Liver (tissue), 3 donors: ENCODE data around the gene KCNQ1.

ENCODE experiments used
- CTCF ChIP-seq: fragments of 150-350 bp; IDR thresholded peaks from 2 replicates; pipeline ENCODE4 v1.5.1; 2017; ENCODE audit warnings: improper control_type of control experiment, low read depth, low read length; ENCODE audit not compliant: missing input control
- GABPA ChIP-seq, 2 donors: IDR thresholded peaks in 1 of 2; conservative IDR thresholded peaks in 1 of 2; 2 replicates each; pipeline ENCODE4 v1.6.1; 2016; ENCODE audit warnings: antibody characterized with exemption in 2 of 2, mild to moderate bottlenecking in 1 of 2, moderate library complexity in 1 of 2
- HNF4G ChIP-seq: IDR thresholded peaks from 2 replicates; pipeline ENCODE4 v1.6.1; 2016; ENCODE audit warnings: antibody characterized with exemption
- MAX ChIP-seq: IDR thresholded peaks from 2 replicates; pipeline ENCODE4 v1.6.1; 2016; ENCODE audit warnings: antibody characterized with exemption
- RXRA ChIP-seq, 2 donors: IDR thresholded peaks; 2 replicates each; pipeline ENCODE4 v1.6.1; 2017 to 2018; ENCODE audit warnings: antibody characterized with exemption in 2 of 2, mild to moderate bottlenecking in 1 of 2
- SP1 ChIP-seq: IDR thresholded peaks from 2 replicates; pipeline ENCODE4 v1.6.1; 2018; ENCODE audit warnings: antibody characterized with exemption, mild to moderate bottlenecking
- TAF1 ChIP-seq: conservative IDR thresholded peaks from 2 replicates; pipeline ENCODE4 v1.6.1; 2016; ENCODE audit warnings: antibody characterized with exemption, mild to moderate bottlenecking
- TF ChIP-seq, protein P1 (sequence below): IDR thresholded peaks from 2 replicates; pipeline ENCODE4 v1.6.1; 2016; ENCODE audit warnings: antibody characterized with exemption, mild to moderate bottlenecking
- donor health status: healthy.
- donor health status: healthy.

DNA sequence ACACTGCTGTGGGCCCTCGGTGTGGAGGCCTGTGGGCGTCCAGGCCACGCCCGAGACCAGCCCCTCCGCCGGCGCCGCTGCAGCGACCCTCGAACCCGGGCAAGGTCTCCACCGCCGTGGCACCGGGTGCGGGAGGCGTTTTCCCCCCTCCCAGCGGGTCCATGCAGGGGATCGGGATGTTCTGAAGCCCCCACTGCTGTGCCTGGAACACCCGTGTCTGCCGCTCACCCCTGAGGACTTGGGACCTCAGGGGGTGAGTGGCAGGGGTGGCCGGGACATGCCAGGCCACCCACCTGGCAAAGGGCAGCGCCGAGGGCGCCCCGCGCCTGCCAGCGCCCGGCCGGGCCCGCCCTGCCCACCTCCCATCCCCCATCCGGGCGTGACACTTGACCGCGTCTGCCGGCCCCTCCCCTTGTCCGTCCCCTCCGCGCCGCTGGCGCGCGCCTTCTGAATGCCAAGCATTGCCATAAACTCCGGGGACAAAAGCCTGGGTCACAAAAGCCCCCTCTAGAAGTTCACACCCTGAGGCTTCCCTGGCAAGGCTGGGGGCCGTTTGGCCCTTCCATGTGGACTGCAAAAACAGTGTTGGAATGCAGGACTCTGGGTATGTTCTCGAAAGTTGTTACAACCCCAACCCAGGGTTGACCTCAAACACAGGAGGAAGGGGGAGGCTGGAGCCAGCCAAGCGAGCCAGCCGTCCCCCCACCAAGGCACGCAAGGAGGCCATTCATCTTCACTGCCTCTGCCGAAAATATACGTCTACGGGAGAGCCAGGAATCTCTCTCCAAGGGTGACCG is 255.8 kb downstream of the KCNQ1 start:
- TF ChIP-seq RXRA (IDR thresholded peaks at IDR 0.05): no peak
- TF ChIP-seq SP1: no peak
- TF ChIP-seq TAF1: no peak
- no peak for TF ChIP-seq CTCF
- no peak for TF ChIP-seq HNF4G
- no peak for TF ChIP-seq GABPA (IDR thresholded peaks at IDR 0.05 in 1 of 2, conservative IDR thresholded peaks at IDR 0.05 in 1 of 2)
- no peak for TF ChIP-seq MAX
- TF ChIP-seq, protein P1, sequence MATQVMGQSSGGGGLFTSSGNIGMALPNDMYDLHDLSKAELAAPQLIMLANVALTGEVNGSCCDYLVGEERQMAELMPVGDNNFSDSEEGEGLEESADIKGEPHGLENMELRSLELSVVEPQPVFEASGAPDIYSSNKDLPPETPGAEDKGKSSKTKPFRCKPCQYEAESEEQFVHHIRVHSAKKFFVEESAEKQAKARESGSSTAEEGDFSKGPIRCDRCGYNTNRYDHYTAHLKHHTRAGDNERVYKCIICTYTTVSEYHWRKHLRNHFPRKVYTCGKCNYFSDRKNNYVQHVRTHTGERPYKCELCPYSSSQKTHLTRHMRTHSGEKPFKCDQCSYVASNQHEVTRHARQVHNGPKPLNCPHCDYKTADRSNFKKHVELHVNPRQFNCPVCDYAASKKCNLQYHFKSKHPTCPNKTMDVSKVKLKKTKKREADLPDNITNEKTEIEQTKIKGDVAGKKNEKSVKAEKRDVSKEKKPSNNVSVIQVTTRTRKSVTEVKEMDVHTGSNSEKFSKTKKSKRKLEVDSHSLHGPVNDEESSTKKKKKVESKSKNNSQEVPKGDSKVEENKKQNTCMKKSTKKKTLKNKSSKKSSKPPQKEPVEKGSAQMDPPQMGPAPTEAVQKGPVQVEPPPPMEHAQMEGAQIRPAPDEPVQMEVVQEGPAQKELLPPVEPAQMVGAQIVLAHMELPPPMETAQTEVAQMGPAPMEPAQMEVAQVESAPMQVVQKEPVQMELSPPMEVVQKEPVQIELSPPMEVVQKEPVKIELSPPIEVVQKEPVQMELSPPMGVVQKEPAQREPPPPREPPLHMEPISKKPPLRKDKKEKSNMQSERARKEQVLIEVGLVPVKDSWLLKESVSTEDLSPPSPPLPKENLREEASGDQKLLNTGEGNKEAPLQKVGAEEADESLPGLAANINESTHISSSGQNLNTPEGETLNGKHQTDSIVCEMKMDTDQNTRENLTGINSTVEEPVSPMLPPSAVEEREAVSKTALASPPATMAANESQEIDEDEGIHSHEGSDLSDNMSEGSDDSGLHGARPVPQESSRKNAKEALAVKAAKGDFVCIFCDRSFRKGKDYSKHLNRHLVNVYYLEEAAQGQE: no peak
